ENCODE data around the gene PIAS4.

DNA sequence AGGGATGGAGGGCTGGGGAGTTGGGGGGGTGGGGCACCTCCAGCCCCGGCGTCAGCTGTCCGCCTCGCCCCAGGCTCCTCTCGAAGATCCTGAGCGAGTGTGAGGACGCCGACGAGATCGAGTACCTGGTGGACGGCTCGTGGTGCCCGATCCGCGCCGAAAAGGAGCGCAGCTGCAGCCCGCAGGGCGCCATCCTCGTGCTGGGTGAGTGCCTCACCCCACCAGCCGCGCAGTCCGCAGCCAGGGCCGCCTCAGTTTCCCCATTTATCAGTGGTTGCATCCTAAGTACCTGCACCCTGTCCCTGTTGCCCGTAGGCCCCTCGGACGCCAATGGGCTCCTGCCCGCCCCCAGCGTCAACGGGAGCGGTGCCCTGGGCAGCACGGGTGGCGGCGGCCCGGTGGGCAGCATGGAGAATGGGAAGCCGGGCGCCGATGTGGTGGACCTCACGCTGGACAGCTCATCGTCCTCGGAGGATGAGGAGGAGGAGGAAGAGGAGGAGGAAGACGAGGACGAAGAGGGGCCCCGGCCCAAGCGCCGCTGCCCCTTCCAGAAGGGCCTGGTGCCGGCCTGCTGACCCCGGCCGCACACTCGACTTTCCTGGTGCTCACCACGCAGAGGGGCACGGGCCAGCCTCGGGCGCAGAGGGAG lies 29.9 kb downstream of the PIAS4 start:
- TF ChIP-seq, protein P1, sequence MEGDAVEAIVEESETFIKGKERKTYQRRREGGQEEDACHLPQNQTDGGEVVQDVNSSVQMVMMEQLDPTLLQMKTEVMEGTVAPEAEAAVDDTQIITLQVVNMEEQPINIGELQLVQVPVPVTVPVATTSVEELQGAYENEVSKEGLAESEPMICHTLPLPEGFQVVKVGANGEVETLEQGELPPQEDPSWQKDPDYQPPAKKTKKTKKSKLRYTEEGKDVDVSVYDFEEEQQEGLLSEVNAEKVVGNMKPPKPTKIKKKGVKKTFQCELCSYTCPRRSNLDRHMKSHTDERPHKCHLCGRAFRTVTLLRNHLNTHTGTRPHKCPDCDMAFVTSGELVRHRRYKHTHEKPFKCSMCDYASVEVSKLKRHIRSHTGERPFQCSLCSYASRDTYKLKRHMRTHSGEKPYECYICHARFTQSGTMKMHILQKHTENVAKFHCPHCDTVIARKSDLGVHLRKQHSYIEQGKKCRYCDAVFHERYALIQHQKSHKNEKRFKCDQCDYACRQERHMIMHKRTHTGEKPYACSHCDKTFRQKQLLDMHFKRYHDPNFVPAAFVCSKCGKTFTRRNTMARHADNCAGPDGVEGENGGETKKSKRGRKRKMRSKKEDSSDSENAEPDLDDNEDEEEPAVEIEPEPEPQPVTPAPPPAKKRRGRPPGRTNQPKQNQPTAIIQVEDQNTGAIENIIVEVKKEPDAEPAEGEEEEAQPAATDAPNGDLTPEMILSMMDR (IDR thresholded peaks at IDR 0.05): no peak
- no peak for TF ChIP-seq EZH2phosphoT487 (IDR thresholded peaks at IDR 0.05)
- TF ChIP-seq EZH2 (IDR thresholded peaks at IDR 0.05): no peak
